Erythroblast (primary cell): ENCODE measurements around the gene NSMCE3.

Experiments
- GATA1 ChIP-seq: IDR thresholded peaks from 2 replicates; pipeline ENCODE4 v1.6.1; 2011; ENCODE audit warnings: low read depth, mild to moderate bottlenecking, control low read depth, low read length, moderate library complexity
- POLR2A ChIP-seq: IDR thresholded peaks from 2 replicates; pipeline ENCODE4 v1.6.1; 2011; ENCODE audit warnings: mild to moderate bottlenecking, low read length

GRCh38 chr15:29311696-29312095 is 42.1 kb upstream of the NSMCE3 start:
- TF ChIP-seq POLR2A, result no peak
- TF ChIP-seq GATA1, result no peak
